ENCODE data around the gene AHCYL1.

- TF ChIP-seq CTCF (IDR thresholded peaks at IDR 0.05) (no peak), EZH2 (IDR thresholded peaks at IDR 0.05; ENCODE audit: borderline replicate concordance, insufficient read depth, low read depth, low read length, poor library complexity, severe bottlenecking) (no peak)
Observed at GRCh38 chr1:109990302-109990653, 5.7 kb downstream of the AHCYL1 start.

Measured in B cell (primary cell).